Measurements from ENCODE around the gene ITPR3.

ITPR3 gene

GRCh38 chr6:33638556-33638955 is 17.4 kb downstream of the ITPR3 start:
- no peak for DNase-seq (ENCODE audit: low read depth)

- no peak for DNase-seq (ENCODE audit: low read depth)
Observed at GRCh38 chr6:33639559-33639958, 18.4 kb downstream of the ITPR3 start.

- no peak for DNase-seq (ENCODE audit: low read depth)
Observed at GRCh38 chr6:33640361-33640760, 19.2 kb downstream of the ITPR3 start.

- no peak for DNase-seq (ENCODE audit: low read depth)
Observed at GRCh38 chr6:33641144-33641543, 20.0 kb downstream of the ITPR3 start.

- DNase-seq (ENCODE audit: low read depth) = no peak
Observed at GRCh38 chr6:33641602-33642001, 20.5 kb downstream of the ITPR3 start.

GRCh38 chr6:33642897-33643296 is 21.8 kb downstream of the ITPR3 start:
- no peak for DNase-seq (ENCODE audit: low read depth)

GRCh38 chr6:33651403-33651802 is 30.3 kb downstream of the ITPR3 start:
- DNase-seq (ENCODE audit: low read depth) = no peak

GRCh38 chr6:33652002-33652401 is 30.9 kb downstream of the ITPR3 start:
- no peak for DNase-seq (ENCODE audit: low read depth)

GRCh38 chr6:33654831-33655554 is 33.9 kb downstream of the ITPR3 start:
- DNase-seq (ENCODE audit: low read depth) = no peak

GRCh38 chr6:33656844-33657243 is 35.7 kb downstream of the ITPR3 start:
- DNase-seq (ENCODE audit: low read depth) = no peak

- no peak for DNase-seq (ENCODE audit: low read depth)
Observed at GRCh38 chr6:33658982-33659689, 38.0 kb downstream of the ITPR3 start.

GRCh38 chr6:33659986-33660385 is 38.9 kb downstream of the ITPR3 start:
- no peak for DNase-seq (ENCODE audit: low read depth)

- DNase-seq (ENCODE audit: low read depth) = no peak
Observed at GRCh38 chr6:33661106-33661838, 40.1 kb downstream of the ITPR3 start.

GRCh38 chr6:33662318-33662717 is 41.2 kb downstream of the ITPR3 start:
- no peak for DNase-seq (ENCODE audit: low read depth)

GRCh38 chr6:33663028-33663427 is 41.9 kb downstream of the ITPR3 start:
- no peak for DNase-seq (ENCODE audit: low read depth)

GRCh38 chr6:33663727-33664449 is 42.8 kb downstream of the ITPR3 start:
- DNase-seq (ENCODE audit: low read depth) = no peak

- DNase-seq (ENCODE audit: low read depth) = no peak
Observed at GRCh38 chr6:33664506-33665057, 43.5 kb downstream of the ITPR3 start.

- DNase-seq (ENCODE audit: low read depth) = no peak
Observed at GRCh38 chr6:33665957-33666356, 44.8 kb downstream of the ITPR3 start.

- DNase-seq (ENCODE audit: low read depth) = no peak
Observed at GRCh38 chr6:33667072-33667471, 46.0 kb downstream of the ITPR3 start.

- no peak for DNase-seq (ENCODE audit: low read depth)
Observed at GRCh38 chr6:33667776-33668175, 46.7 kb downstream of the ITPR3 start.

- no peak for DNase-seq (ENCODE audit: low read depth)
Observed at GRCh38 chr6:33668328-33668727, 47.2 kb downstream of the ITPR3 start.

GRCh38 chr6:33668914-33669313 is 47.8 kb downstream of the ITPR3 start:
- no peak for DNase-seq (ENCODE audit: low read depth)

Measured in non-pigmented ciliary epithelial cell (primary cell).